Measurements from ENCODE around the gene NUDT3.

- TF ChIP-seq FOSB (CRISPR knock-in tag; IDR thresholded peaks at IDR 0.05) (no peak), MYC (IDR thresholded peaks at IDR 0.05; ENCODE audit: borderline replicate concordance, low read length) (no peak), PBX3 (IDR thresholded peaks at IDR 0.05) (no peak), CEBPB (IDR thresholded peaks at IDR 0.05) (no peak), HMGXB4 (CRISPR knock-in tag; IDR thresholded peaks at IDR 0.05; ENCODE audit: borderline replicate concordance) (no peak), HDAC2 (IDR thresholded peaks at IDR 0.05) (no peak), RFX5 (IDR thresholded peaks at IDR 0.05) (no peak), CBX2 (IDR thresholded peaks at IDR 0.05; ENCODE audit: borderline replicate concordance, low read depth) (no peak), POLR2A (IDR thresholded peaks at IDR 0.05; ENCODE audit: low read length) (no peak), CBX8 (IDR thresholded peaks at IDR 0.05) (no peak)
- TF ChIP-seq, protein P1, sequence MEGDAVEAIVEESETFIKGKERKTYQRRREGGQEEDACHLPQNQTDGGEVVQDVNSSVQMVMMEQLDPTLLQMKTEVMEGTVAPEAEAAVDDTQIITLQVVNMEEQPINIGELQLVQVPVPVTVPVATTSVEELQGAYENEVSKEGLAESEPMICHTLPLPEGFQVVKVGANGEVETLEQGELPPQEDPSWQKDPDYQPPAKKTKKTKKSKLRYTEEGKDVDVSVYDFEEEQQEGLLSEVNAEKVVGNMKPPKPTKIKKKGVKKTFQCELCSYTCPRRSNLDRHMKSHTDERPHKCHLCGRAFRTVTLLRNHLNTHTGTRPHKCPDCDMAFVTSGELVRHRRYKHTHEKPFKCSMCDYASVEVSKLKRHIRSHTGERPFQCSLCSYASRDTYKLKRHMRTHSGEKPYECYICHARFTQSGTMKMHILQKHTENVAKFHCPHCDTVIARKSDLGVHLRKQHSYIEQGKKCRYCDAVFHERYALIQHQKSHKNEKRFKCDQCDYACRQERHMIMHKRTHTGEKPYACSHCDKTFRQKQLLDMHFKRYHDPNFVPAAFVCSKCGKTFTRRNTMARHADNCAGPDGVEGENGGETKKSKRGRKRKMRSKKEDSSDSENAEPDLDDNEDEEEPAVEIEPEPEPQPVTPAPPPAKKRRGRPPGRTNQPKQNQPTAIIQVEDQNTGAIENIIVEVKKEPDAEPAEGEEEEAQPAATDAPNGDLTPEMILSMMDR (IDR thresholded peaks at IDR 0.05) = no peak
- TF ChIP-seq, protein P2, sequence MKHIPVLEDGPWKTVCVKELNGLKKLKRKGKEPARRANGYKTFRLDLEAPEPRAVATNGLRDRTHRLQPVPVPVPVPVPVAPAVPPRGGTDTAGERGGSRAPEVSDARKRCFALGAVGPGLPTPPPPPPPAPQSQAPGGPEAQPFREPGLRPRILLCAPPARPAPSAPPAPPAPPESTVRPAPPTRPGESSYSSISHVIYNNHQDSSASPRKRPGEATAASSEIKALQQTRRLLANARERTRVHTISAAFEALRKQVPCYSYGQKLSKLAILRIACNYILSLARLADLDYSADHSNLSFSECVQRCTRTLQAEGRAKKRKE (CRISPR knock-in tag; IDR thresholded peaks at IDR 0.05; ENCODE audit: low read depth) = no peak
- TF ChIP-seq, protein P3, sequence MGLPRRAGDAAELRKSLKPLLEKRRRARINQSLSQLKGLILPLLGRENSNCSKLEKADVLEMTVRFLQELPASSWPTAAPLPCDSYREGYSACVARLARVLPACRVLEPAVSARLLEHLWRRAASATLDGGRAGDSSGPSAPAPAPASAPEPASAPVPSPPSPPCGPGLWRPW (IDR thresholded peaks at IDR 0.05) = no peak
Observed at GRCh38 chr6:34241351-34242215, 150.9 kb downstream of the NUDT3 start.

Measured in A549 (cell line).